NCI-H524 (cell line): Measurements from ENCODE around the gene H19.

Source experiments
- DNase-seq, 2 experiments: peaks; one replicate each; lab custom pipeline; 2025; lab: John Stamatoyannopoulos, UW

H19 gene

GRCh38 chr11:1946812-1947484 is 50.7 kb downstream of the H19 start, which contains the start of gene MRPL23:
MRPL23 (plus strand) TSS chr11:1947332; CDS start chr11:1947363, 31 bp downstream.
- DNase-seq = no peak
